Daoy (cell line): ENCODE results near the gene PRICKLE2. TPM values are rescaled to one million over a fixed set of nuclear protein-coding genes. Genes with fewer than 3 reads are reported as not detected.

Experiments used
- DNase-seq: peaks from one replicate; pipeline ENCODE4 v3.0.0-alpha.2; 2015; ENCODE audit warnings: low read depth
- total RNA-seq: library from RNA; depleted of rRNA; stranded (reverse); fragments of >200 nt; shearing (Covaris generic); gene quantifications from 2 replicates; pipeline ENCODE4 v1.2.3, GENCODE V29; 2014

The PRICKLE2 gene
- total RNA-seq, 1 experiment from 2014 or later = 13.0 TPM

GRCh38 chr3:64074895-64075679 is 150.2 kb downstream of the PRICKLE2 start:
- DNase-seq = no peak

DNA sequence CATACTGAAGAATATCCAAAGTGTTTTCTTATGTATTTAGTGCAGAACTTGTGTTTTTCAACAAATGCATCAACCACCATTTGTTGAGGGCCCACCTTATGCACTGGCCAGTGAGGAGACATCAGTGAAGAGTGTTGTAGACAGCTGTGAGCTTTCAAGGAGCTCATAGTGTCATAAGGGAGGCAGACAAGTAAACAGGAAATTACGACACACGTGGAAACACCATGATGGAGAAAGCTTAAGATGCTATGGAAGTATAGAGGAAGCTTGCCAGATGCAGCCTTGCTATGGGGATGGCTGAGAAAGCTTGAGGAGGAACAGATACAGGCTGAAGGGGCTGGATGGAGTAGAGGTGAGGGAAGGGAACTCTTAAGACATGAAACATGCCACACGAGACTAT is 151.2 kb downstream of the PRICKLE2 start:
- DNase-seq = no peak

- no peak for DNase-seq
These were observed 152.0 kb downstream of the PRICKLE2 start for GRCh38 chr3:64073158-64073761.

DNA sequence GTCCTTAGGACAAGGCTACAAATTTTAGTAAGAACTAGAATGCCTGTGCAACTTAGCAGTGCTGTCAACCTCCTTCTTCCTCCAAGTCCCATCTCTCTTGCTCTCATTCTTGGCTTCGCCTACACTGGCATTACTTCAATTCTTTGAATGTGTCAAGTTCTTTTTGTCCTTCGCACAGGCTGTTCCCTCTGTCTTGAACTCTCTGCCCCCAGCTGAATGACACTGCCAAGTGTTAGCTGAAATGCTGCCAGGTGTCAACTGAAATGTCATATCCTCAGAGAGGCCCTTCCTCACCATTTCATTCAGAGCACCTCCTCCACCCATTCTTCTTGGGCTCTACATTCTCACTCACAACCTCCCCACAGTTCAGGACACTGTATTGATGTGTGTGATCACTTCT is 153.1 kb downstream of the PRICKLE2 start:
- DNase-seq = no peak

GRCh38 chr3:64070704-64071103 is 154.6 kb downstream of the PRICKLE2 start:
- DNase-seq = no peak

DNA sequence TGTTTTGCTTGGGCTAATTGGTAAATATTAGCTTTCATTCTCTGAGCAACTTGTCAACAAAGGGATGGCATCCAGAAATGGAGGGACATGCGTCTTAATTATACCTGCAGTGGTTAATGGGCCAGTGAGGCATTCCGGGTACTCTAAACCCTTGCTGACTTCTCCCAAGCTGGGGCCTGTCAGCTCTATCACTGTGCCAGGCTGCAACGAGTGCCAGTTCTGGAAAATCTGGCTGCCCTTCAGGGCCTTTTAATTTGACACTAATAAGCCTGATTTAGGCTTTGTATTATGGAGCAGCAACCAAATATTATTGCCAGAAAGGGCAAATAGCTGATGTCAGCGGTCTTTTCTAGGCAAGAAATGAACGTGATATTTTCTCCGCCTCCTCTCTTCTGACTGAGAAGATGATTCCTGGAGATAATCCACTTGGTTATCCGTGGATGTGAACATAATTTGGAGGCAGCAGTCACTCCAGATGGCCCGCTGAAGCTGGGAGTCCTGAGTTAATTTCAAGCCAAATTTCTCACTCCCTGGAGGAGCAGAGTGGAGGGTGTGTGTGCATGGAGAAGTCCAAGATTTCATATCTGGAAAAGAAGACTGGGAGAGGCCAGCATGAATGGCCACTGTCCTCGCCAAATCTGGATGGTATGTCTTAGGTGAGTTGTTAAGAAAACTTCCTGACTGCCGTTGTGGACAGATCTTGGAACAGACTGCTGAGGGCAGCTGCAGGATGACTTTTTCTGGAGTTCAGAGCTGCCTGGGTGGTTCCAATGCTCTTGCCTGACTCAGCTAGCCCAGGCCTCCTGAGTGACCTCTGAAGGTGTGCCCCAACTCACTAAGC is 157.5 kb downstream of the PRICKLE2 start:
- no peak for DNase-seq

GRCh38 chr3:64064804-64065203 is 160.5 kb downstream of the PRICKLE2 start:
- no peak for DNase-seq

DNA sequence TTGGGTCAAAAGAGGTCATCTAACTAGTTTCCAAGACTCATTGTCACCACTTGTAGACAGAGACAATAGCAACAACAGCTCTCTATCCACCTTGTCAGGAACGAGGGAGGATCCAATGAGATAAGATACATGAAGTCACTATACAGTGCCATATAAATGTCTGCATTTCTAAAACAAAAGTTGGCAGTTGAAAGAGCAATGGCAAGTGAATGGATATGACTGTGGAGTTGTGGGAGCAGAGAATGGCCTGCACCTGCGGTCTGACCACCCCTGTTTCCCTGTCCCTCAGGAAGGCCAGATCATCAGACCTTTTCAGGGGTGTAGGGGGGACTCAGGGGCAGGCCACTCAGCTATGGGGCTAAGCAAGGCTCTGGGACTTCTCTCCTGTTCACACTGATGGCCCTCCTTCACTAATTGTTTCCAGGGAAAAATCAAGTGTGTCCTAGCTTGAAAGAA is 161.3 kb downstream of the PRICKLE2 start:
- DNase-seq = no peak

- peak; percentile 43 for DNase-seq
These were observed 161.9 kb downstream of the PRICKLE2 start for GRCh38 chr3:64063207-64063982.

DNA sequence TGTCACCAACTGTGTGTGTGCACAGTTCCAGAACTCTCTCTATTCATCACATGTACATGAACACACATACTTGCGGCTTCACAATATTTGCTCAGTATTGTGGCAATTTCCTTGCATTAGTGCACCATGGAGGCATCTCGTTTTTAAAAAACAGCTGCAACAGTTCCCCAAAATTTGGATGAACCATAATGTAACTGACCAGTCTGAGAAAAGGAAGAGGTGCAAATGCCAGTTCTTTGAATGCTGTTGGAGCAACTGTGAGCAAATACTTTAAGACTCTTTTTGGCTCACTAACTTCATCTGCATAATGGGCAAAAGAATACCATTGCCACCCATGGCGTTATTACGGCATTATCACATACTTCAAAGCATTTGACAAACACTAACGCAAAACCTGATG is 163.6 kb downstream of the PRICKLE2 start:
- DNase-seq = no peak

DNA sequence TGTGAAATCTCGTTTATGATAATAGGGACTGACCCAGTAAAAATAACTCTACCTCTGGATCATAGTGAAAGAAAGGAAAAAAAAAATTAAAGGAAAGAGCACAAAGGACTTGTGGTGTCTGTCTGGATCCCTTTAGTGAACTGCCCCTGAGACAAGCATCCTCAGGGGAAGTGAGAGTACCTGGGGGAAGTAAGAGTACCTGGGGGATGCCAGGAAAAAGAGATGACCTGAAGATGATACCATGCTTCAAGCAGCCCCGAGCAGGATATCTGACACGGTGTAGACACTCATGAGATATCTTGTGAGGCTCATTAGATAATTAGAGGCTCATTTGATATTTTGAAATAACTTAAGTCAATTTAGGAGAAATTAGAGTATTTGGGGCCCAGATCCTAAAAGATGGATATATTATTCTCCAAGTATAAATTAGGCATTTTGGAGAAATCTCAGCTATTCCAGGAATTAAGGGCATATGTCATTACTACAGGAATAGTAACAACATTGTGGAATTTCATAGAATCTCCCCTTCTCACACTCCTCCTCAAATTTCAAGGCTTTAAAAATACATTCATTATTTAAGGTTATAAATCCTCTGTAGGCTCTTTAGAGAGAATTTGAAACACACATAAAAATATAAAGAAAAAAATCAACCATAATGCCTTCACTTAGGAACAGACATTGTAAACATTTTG is 165.6 kb downstream of the PRICKLE2 start:
- DNase-seq = no peak

DNA sequence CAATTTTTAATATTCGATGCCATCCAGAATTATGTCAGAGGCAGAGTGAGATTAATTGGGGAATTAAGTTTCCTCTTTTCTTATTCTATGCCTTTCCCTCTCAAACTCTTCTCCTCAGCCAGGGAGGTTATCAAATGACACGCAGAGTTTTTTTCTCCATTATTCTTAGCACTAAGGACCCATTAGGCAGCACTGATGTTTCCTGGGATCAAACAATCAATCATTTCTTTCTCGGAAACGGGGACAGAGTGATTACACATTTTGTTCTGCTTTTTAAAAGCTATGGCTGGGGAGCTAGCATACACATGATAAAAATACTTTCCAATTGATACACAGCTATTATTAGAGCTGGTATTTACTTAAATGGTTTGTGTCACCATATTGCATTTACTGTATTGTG is 166.7 kb downstream of the PRICKLE2 start:
- DNase-seq = no peak

DNA sequence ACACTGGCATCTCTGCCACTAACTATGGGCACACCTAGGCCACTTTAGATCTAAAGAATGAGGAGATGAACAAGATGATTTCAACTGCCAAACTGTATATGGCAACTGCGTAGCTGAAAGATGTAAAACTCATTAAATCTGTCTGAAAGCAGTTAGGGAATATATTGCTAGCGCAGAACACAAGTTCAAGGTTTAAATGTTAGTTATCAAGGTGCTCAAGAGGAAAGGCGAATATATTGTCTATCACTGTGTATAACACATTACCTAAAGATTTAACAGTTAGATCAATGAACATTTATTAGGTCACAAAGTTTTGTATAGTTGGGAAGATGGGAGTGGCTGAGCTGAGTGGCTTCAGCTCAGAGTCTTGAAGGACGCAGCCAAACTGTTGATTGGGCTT is 168.0 kb downstream of the PRICKLE2 start:
- no peak for DNase-seq

DNA sequence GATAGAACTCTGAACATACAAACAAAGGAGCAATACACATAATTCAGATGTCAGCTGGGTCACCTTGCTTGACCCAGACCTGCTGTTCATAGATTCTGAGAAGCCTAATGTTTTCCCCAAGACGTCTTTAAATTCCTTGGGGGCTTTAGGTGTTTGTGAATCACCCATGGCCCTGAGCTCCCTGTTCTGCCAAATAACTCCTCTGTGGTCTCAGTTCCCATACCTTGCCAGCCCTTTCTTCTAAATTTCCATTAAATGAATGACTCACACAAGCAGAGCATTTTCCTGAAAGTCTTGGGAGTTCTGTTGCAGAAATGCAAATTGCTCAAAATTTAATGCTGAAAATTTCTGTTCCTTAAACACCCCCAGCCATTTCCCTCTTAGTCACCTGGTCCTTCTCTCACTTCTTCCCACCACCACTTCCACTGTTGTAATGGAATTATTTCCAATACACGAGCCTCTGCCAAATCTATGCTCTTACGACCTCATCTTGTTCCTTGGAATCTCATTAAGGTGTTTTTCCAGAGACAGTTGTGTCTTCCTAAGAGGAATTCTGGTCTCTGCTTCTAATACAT is 168.6 kb downstream of the PRICKLE2 start:
- peak; percentile 58 for DNase-seq

GRCh38 chr3:64055076-64055475 is 170.2 kb downstream of the PRICKLE2 start:
- no peak for DNase-seq

GRCh38 chr3:64054488-64054887 is 170.8 kb downstream of the PRICKLE2 start:
- DNase-seq = no peak

GRCh38 chr3:64053581-64053980 is 171.7 kb downstream of the PRICKLE2 start:
- no peak for DNase-seq

DNA sequence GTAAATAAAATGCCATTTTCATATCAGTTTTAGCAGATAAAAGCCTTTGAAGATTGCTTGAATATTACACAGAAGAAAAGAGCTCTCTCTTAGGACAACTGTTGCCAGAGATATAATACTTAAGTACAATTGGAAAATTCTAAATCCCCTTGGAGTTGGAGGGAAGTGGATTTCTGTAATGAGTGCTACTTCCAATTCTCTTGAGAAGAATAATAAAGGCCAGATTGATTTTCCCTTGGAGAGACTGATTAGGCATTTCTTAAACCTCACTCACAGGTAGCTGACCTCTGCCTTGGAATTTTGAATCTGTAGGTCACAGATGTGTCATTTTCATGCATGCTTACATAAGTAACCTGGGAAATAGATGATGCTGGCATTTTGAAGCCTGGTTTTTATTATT is 172.1 kb downstream of the PRICKLE2 start:
- no peak for DNase-seq

- no peak for DNase-seq
These were observed 175.4 kb downstream of the PRICKLE2 start for GRCh38 chr3:64049832-64050231.

- DNase-seq = peak; percentile 88
These were observed 176.1 kb downstream of the PRICKLE2 start for GRCh38 chr3:64049136-64049535.

DNA sequence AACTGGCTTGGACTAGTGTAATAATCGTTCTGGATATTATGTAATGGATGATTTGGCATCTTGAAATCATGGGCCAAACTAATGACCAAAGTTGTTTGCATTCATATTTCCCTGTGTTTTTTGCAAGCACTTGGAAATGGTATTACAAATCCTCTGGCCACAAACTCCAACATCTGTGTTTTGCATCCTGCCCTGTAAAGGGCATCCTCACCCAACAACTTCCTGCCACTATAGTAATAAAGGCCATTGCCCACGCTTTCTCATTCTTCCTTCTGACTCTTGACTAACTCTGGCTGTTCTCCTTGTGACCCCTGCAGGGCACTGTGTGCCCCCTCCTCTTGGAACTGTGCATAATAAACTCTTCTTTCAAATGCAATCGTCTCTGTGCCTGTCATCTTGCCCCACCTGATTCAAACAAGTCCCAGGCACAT is 176.6 kb downstream of the PRICKLE2 start:
- peak; percentile 38 for DNase-seq
